ENCODE measurements around the gene DIRAS2.

DIRAS2 gene

DNA sequence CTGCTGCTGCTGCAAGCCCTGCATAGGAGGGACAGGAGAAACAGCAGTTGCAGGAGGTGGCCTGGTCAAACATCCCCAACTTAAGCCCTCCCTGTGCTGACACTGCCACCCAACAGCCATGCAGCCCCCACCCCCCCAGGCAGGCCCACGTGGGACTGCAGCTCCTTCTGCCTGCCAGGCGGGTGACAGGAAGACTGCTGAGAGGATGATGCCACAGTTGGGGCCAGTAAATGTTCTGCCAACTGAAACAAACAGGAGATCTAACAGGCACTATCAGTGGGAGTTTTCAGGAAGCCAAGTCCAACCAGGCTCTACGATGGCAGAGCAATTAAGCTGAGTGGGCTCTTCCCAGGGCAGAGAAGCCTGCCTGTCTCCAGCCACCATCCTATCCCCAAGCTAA lies 31.1 kb downstream of the DIRAS2 start:
- no peak for DNase-seq

DNA sequence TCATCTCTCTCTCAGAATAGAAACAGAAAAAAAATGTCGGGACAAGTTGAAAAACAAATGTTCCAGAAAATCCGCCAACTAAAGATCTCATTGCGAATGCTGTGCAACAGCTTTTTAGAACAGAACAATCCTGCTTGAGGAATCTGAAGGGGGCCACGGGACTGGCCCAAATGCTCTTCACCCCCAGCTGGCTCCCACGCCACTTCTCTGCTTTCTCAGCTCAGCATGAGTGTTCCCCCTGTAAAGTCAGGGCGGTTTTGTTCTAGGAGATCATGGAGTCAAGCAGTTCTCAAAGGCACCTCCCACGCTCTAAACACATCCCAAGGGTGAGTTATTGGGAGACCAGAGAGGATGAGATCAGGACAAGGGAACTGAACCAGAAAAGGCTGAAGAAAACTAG lies 31.5 kb downstream of the DIRAS2 start:
- DNase-seq: no peak

DNA sequence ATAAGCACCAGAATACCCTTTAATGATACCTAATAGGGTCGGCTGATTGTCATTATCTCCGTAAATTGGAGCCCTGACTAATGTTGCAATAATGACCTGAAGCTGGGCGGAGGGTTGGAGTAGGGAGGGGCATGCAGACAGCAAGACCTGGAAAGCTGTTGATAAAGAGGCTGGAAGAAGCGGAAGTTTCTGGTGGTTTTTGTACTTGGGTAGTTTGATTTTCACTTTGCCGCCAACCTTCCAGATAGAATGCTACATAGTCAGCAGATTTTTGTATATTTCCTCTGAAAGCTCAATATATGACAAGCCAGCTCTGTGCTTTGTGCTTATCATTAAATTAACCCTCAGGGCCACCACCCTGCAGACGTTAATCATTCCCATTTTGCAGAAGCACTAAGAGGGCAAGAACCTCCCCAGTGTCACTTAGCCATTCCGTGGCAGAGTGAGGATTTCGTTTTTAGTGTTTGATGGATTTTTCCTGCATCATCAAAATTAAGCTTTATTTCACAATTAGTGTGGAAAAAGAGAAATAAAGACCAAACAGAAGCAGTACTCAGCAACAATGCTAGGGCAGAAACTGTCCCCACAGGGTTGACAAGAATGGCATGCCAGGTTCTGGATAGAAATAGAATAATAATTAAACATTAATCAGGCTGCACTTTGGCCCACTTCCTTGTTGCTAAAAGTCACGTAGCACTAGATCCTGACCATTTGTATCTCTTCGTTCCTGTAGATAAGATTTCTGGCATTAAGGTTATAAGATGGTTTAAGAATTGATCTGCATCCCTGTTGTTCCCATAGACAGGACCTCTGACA lies 34.7 kb downstream of the DIRAS2 start:
- no peak for DNase-seq

DNA sequence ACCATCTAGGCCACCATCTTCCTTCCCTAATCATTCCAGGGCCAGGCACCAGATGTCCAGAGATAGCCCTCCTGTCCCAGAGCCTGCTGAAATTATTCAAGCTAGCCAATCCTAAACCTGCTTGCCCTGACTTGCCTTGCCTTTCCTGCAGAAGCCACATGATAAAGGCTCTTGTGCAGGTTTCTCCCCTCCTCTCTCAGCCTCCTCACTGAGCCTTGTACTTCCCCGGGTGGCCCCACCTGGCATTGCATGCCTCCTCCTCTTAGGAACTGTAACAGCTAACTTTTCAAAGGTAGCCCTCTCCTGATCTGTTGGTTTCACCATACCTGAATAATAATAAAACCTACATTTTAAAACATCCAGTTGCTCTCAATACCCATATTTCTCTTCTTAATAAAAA lies 42.6 kb downstream of the DIRAS2 start:
- DNase-seq: no peak

DNA sequence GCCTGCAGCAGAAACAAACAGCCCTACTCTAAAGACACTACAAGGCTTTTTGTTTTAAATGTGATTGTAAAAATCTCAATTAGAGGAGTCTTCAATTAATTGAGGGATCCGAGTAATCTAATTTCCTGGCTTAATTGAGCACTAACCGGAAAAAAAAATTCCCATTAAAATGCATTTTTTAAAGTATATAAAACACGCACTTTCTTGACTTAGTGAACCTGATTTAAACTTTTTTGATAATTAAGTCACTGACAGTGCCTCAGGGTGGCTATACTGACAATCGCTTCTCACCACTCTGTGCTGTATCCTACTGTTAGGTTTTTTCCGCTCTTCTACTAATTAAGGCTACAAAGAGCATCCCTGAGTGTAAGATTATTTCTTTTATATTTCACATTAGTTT lies 44.4 kb downstream of the DIRAS2 start:
- no peak for DNase-seq

DNA sequence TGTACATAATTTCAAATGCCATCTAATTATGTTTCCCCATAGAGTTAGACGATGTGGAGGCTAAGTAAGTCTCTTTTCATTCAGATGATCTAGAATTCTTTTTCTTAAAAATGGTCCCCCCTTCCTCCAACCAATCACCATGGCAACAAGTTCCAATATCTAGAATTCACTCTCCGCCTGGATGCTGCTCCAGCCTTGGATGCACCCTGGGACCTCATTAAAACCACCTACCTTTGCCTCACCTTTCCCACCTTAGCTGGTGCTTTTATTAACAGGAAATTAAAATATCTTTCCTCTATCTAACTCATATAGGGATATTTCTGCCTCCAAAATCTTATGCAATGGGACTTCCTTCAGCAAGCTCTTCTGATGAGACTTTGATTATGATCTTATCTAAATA lies 49.0 kb downstream of the DIRAS2 start:
- DNase-seq: no peak

DNA sequence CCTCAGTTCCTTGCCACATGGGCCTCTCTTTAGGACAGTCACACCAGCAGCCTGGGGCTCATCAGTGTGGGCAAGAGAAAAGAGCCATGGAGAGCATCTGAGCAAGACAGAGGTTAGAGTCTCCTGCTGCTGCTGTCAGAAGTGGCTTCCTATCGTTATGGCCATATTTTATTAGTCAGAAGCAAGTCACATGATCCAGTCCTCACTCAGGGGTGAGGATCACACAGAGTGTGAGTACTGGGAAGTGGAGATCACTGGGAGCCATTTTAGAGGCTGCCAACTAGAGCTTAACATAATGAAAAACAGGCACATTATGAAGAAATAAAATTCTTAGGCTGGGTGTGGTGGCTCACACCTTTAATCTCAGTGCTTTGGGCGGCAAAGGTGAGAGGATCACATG lies 62.0 kb downstream of the DIRAS2 start:
- DNase-seq: no peak

DNA sequence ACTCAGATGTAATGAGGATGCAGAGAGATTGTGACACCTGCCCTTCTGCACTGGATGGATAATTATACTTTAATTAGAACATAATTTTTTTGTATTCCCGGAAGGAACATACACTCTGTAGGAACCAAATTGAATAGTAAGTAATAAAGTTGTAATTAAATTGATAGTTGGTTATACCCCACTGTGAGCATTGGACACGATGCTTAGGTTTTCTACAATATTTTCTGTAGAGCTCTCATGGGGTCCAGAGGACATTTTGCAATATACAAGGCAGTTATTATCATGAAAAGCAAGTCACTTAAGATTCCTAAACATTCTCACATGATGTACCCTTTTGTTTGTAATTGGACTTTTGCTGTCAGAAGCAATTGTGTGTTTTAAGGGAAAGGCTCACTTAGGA lies 63.4 kb downstream of the DIRAS2 start:
- peak; percentile 42 for DNase-seq

DNA sequence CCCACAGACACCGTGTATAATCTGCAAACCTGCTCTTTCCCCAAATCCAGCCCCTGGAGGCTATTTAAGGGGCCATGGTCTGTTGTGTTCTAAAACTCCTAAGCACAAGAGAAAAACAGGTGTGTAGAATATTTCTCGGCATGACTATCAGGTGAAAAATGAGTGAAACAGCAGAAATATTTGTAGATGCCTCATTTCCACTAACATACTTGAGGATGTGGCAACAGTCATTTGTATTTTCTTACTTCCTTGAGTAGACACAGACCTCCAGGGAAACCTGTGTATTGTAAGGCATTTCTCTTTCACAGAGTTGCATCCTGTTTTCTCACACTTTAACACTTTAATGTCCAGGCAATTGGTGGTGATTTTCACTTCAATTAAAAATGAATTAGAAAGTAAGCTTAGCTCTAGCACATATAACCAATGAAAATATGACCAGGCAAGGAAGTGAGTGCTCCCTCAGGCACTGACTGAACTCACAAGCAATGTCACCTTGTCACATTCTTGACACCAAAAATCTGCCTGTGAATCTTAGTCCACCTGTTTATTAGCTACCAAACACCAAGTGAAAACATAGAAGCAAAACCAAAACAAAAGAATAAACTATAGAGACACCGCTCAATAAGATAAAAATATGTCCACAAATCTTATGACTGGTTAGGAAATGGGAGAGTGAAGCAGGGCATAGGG lies 64.4 kb downstream of the DIRAS2 start:
- no peak for DNase-seq

DNA sequence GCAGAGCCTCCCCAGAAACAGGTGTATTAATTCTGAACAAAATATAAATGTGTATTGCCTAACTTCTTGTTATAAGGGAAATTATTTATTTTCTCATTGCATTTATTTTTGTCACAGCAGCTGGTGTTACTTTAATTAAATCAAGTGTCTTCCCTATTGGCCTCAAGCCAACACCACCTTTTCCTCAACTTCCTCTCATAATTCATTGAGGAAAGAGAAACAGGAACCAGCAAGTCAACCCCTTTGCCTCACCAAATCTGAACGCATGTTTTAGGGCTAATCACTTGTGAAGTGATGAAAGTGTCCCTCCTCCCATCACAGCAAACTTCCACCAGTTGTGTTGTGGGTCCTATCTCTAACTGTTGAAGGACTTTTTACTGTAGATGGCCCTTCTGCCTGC lies 73.1 kb downstream of the DIRAS2 start:
- no peak for DNase-seq

DNA sequence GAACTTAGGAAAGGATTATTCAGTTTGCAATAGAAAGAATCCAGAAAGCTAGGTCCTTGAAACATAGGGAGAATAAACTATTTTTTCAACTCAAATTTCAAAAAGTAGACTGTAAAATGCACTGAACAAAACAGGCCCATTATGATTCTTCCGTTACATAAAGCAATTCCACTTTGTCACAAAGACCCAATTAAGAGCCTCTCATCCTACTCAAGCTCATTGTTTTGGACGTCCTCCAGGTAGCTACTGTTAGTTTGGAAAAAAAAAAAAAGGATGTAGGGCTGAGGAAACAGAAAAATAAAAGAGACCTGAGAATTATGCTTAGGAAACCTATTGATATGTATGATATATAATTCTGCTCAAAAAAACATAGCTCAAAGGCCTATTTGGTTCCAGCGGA lies 74.0 kb downstream of the DIRAS2 start:
- DNase-seq: peak; percentile 78

DNA sequence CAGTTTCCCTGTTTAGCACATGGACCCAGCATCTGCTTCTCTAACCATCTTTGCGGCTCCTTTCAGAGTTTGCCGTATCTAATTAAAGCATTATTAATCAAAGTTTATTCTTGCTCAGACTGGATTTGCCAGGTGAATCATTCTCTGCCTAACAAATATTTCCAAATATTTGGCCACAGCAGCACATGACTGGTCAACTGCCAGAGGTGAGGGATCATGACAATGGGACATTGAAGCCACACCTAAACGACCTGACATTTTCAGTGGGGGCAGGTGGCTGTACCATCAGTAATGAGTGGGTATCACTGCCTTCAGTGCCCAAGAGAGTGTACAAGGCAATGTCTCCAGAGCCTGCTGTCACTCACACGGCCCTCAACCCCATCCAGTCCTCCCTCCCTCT lies 80.4 kb downstream of the DIRAS2 start:
- DNase-seq: no peak

All from NCI-H1417 treated with DMSO at 0.1 percent for 48 hours (cell line).